ENCODE measurements around the gene NRXN2.

NRXN2 gene

GRCh38 chr11:64628596-64628995 is 94.4 kb downstream of the NRXN2 start:
- no peak for DNase-seq (ENCODE audit: low read depth in 2 of 2)

GRCh38 chr11:64627371-64627770 is 95.6 kb downstream of the NRXN2 start:
- no peak for DNase-seq (ENCODE audit: low read depth in 2 of 2)

GRCh38 chr11:64626637-64627036 is 96.4 kb downstream of the NRXN2 start:
- no peak for DNase-seq (ENCODE audit: low read depth in 2 of 2)

GRCh38 chr11:64624883-64625481 is 98.0 kb downstream of the NRXN2 start:
- DNase-seq (ENCODE audit: low read depth in 2 of 2), result no peak

DNA sequence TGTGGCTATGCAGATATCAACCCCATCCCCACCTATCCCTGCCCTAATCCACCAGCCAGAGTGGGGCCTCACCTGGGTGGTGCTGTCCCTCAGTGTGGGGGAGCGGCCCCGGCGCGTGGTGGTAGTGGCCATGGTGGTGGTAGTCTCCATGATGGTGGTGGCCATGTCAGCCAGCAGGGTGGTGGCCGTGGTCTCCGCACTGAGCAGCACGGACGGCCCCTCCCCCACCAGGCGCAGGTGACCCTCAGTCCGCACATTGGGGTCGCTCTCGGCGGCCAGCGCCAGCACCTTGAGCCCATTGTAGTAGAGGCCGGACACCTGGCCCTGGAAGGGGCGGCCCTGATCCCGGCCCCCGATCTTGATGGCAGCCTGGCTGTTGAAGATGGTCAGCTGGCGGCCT is 100.3 kb downstream of the NRXN2 start:
- no peak for DNase-seq (ENCODE audit: low read depth in 2 of 2)

- DNase-seq (ENCODE audit: low read depth in 2 of 2), result no peak
Observed at GRCh38 chr11:64621283-64622019, 101.5 kb downstream of the NRXN2 start.

DNA sequence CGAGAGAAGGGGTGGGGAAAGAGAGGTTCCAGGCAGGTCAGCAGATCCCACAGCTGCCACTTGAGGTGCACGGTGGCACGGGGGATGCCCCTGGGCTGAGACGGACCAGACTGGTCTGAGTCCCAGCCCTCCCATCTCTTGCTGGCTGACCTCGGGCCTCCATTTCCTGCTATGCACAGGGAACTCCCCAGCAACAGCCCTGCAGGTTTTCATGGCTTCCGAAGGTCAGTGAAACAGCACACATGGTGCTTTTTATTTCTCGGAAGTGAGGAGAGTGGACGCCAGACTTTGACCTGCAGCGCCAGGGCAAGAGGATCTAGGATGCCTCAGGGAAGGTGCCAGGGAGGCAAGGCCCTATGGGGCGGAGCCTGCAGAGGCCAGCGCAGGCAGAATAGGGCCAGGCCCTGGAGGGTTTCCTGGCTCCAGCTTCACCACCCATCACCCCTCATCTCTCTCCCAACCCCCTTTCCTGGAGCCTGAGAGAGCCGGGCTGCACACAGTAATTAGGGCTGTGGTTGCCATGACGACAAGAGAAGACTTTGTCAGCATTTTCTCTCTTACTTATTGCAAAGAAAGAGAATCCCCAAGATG is 102.5 kb downstream of the NRXN2 start:
- no peak for DNase-seq (ENCODE audit: low read depth in 2 of 2)

GRCh38 chr11:64619811-64620380 is 103.1 kb downstream of the NRXN2 start:
- DNase-seq (ENCODE audit: low read depth in 2 of 2), result no peak

DNA sequence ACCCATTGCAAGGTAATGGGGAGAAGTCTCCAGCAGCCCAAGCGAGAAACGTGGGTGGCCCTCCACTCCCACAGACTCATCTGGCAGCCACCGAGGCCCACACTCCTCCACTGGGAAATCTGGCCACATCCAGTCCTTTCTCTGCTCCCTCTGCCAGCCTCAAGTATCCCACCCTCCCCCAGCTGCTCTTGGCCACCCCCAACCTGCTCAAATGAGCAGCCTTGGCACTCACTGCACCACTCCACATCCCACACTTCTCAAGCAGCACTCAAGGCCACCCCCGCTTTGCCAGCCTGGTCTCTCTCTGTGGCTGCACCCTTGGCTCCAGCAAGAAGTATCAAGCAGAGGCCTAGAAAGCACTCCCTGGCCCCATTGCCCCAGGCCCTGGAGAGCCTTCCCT is 103.8 kb downstream of the NRXN2 start:
- DNase-seq (ENCODE audit: low read depth in 2 of 2), result no peak

GRCh38 chr11:64616817-64617216 is 106.2 kb downstream of the NRXN2 start:
- no peak for DNase-seq (ENCODE audit: low read depth in 2 of 2)

DNA sequence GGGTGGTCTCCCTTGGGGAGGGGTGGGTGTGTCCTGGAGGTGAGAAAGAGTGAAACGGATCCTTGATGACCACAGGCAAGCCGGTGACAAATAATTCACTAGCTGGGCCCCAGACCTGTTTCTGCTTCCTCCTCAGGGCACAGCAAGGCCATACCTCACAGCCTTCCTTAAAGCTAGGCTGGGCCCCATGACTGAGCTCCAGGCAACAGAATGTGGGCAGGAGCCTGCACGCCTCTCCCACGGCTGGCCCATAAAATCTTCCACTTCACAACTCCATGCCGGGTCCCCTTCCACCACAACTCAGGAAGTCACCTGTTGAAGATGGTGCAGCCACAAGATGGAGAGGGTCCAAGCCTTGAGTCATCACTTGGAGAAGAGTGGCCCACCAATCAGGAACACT is 108.1 kb downstream of the NRXN2 start:
- DNase-seq (ENCODE audit: low read depth in 2 of 2), result no peak

GRCh38 chr11:64613648-64614047 is 109.3 kb downstream of the NRXN2 start:
- no peak for DNase-seq (ENCODE audit: low read depth in 2 of 2)

- no peak for DNase-seq (ENCODE audit: low read depth in 2 of 2)
Observed at GRCh38 chr11:64611869-64612646, 110.9 kb downstream of the NRXN2 start.

GRCh38 chr11:64611176-64611575 is 111.8 kb downstream of the NRXN2 start:
- no peak for DNase-seq (ENCODE audit: low read depth in 2 of 2)

DNA sequence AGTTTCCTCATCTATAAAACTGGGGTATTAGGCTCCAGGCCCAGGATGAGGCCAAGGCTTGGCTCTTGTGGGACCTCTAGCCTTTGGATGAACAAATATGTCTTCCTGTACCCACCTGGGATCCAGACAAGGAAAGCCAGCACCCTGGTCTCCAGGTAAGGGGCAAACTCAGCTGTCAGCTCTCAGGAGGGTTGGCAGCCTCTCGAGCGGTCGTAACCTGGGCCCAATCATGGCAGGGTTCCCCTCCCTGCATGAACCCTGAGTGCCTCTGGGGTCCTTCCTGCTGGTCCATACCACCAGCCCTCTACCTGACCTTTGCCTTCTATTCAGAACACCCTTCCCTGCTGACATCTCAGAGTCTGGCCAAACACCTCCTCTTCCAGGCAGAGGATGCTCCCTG is 112.4 kb downstream of the NRXN2 start:
- no peak for DNase-seq (ENCODE audit: low read depth in 2 of 2)

- no peak for DNase-seq (ENCODE audit: low read depth in 2 of 2)
Observed at GRCh38 chr11:64609436-64610047, 113.5 kb downstream of the NRXN2 start.

DNA sequence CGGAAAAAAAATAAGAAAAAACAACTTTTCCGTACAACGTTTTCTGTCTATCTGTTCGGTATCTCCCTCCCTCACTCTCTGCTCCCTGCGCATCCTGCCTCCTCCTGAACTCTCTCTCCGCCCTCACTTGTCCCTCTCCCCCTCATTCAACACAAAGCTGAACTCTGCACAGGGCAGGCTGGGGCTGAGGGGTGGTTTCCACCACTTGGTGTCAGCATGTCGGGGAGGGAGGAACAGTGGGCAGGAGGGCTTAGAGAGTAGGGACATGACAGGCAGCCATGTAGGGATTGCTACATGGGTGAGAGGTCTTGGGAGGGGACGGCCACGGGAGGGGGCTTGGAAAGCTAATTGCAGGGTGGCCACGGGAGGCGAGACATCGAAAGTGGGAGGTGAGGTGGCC is 114.4 kb downstream of the NRXN2 start:
- no peak for DNase-seq (ENCODE audit: low read depth in 2 of 2)

DNA sequence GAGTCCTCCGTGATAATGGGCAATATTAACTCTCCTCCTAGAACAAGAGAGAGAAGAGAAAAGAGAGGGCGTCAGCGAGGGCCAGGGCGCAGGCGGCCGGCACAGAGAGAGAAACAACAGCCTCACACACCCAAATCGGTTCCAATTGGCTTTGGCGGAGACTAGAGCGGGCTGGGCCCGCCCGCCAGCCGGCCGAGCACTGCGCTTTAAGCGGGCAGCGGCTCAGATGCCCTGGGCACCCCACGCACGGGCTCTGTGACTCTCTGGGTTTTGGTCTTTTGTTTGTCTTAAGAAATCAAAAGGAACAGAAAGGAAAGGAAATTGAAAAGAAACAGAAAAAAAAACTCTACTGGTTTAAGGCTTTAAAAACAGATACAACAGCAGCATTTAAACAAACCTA is 115.0 kb downstream of the NRXN2 start:
- DNase-seq (ENCODE audit: low read depth in 2 of 2), result no peak

- DNase-seq (ENCODE audit: low read depth in 2 of 2), result no peak
Observed at GRCh38 chr11:64607381-64607985, 115.5 kb downstream of the NRXN2 start.

DNA sequence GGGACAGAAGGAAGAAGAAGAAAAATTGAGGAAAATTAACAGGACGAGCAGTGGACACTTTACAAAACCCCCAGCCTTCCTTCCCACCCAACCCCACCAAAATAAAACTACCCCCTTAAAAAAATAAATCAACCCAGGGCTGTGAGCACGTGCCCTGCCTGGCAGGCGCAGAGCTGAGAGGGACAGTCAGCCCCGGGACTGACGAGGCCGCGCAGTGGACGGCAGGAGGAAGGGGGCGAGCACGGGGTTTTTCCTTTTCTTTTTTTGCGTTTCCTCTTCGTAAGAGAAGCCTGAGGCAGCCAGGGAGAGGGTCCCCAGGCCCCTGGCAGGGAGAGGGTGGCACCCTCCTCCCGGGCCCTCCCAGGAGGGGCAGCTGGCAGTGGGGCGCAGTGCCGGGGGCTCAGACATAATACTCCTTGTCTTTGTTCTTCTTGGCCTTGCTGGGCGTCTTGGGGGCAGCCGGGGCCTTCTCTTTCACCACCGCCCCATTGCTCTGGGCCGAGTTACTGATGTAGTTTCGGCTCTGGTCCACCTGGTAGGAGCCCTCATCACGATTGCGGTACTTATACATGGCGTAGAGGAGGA is 116.1 kb downstream of the NRXN2 start:
- DNase-seq (ENCODE audit: low read depth in 2 of 2), result no peak
